GM12875 (cell line): ENCODE results near the gene KLLN.

Experiments used
- H3K4me3 ChIP-seq: one replicate; pipeline ENCODE4 v1.5.1; 2011; ENCODE audit warnings: low read depth, low read length, control low read depth
- CTCF ChIP-seq: IDR thresholded peaks from 2 replicates; pipeline ENCODE4 v1.5.1; 2011; ENCODE audit warnings: low read depth, mild to moderate bottlenecking, control low read depth, inconsistent platforms, low read length, moderate library complexity, borderline replicate concordance; ENCODE audit not compliant: insufficient read depth

Gene KLLN

GRCh38 chr10:87844837-87845623 is 18.3 kb downstream of the KLLN start:
- H3K4me3 ChIP-seq: no peak overlapping the region
- TF ChIP-seq CTCF: no peak

- TF ChIP-seq CTCF: no peak
- H3K4me3 ChIP-seq: no peak overlapping the region
Measured at GRCh38 chr10:87843714-87844113, 19.6 kb downstream of the KLLN start.

- no peak for TF ChIP-seq CTCF
- no peak overlapping the region for H3K4me3 ChIP-seq
Measured at GRCh38 chr10:87842776-87843497, 20.4 kb downstream of the KLLN start.

- no peak for TF ChIP-seq CTCF
Measured at GRCh38 chr10:87842220-87842641, 21.1 kb downstream of the KLLN start.

GRCh38 chr10:87841186-87841585 is 22.1 kb downstream of the KLLN start:
- H3K4me3 ChIP-seq: no peak overlapping the region
- no peak for TF ChIP-seq CTCF

More at GRCh38 chr10:87842220-87842641, 21.1 kb downstream of the KLLN start:
- no peak overlapping the region for H3K4me3 ChIP-seq

GRCh38 chr10:87838650-87839049 is 24.7 kb downstream of the KLLN start:
- TF ChIP-seq CTCF: no peak
- H3K4me3 ChIP-seq: no peak overlapping the region
